SK-N-MC (cell line): ENCODE data around the gene GLO1.

ENCODE experiments used
- DNase-seq: peaks from one replicate; pipeline ENCODE4 v3.0.0-alpha.2; 2011; ENCODE audit warnings: low read depth, low spot score
- H3K27ac ChIP-seq: fragments of 200-600 bp; sonication (generic); 2 replicates; pipeline ENCODE4 v1.5.1; 2016; ENCODE audit warnings: mixed run types
- H3K36me3 ChIP-seq: fragments of 200-600 bp; sonication (generic); 2 replicates; pipeline ENCODE4 v1.6.1; 2017; ENCODE audit warnings: antibody characterized with exemption, low read length, mixed read lengths; ENCODE audit not compliant: insufficient read depth
- H3K4me3 ChIP-seq: fragments of 200-600 bp; sonication (generic); 2 replicates; pipeline ENCODE4 v1.5.1; 2016
- H3K9ac ChIP-seq: fragments of 200-600 bp; sonication (generic); 2 replicates; pipeline ENCODE4 v1.8.0; 2017; ENCODE audit warnings: mixed run types, mixed read lengths; ENCODE audit not compliant: insufficient read length
- H3K9me3 ChIP-seq: fragments of 200-600 bp; sonication (generic); 2 replicates; pipeline ENCODE4 v1.6.1; 2017; ENCODE audit warnings: low read depth, mild to moderate bottlenecking, antibody characterized with exemption, low read length, moderate library complexity, mixed read lengths
- EZH2 ChIP-seq: fragments of 200-600 bp; sonication (generic); IDR thresholded peaks from one replicate; pipeline ENCODE4 v1.6.1; 2017; ENCODE audit warnings: antibody characterized with exemption
- FOXP2 ChIP-seq: optimal IDR thresholded peaks from 2 replicates; pipeline ENCODE3; 2011; ENCODE audit warnings: mild to moderate bottlenecking, moderate library complexity; ENCODE audit not compliant: insufficient read depth; ENCODE audit errors: extremely low read length, control extremely low read depth
- POLR2AphosphoS5 ChIP-seq: IDR thresholded peaks from 2 replicates; pipeline ENCODE4 v1.6.1; 2012; ENCODE audit warnings: mild to moderate bottlenecking, low read depth, low read length, borderline replicate concordance

The GLO1 gene

GRCh38 chr6:38681850-38682249, 21.1 kb downstream of the GLO1 start:
- Histone ChIP-seq H3K27ac (no peak overlapping the region), H3K4me3 (no peak overlapping the region), H3K36me3 (peaks cover 80% of the 10 kb centered on the region), H3K9me3 (no peaks in the 10 kb centered on the region), H3K9ac (no peak overlapping the region)
- TF ChIP-seq POLR2AphosphoS5 (no peak), FOXP2 (no peak), EZH2 (no peak)
- DNase-seq: no peak

- DNase-seq: no peak
- no peak for TF ChIP-seq FOXP2
- Histone ChIP-seq H3K9me3 (no peaks in the 10 kb centered on the region), H3K27ac (no peak overlapping the region), H3K4me3 (no peak overlapping the region), H3K9ac (no peak overlapping the region), H3K36me3 (peaks cover 85% of the 10 kb centered on the region)
Measured at GRCh38 chr6:38679668-38680067, 23.3 kb downstream of the GLO1 start.

GRCh38 chr6:38678178-38678760, 24.7 kb downstream of the GLO1 start:
- Histone ChIP-seq H3K9me3 (no peaks in the 10 kb centered on the region), H3K27ac (no peak overlapping the region), H3K9ac (no peak overlapping the region), H3K36me3 (peaks cover 79% of the 10 kb centered on the region), H3K4me3 (no peak overlapping the region)
- DNase-seq: no peak
- TF ChIP-seq EZH2: no peak
- TF ChIP-seq FOXP2: no peak
- no peak for TF ChIP-seq POLR2AphosphoS5

- Histone ChIP-seq H3K36me3 (peaks cover 68% of the 10 kb centered on the region), H3K27ac (no peak overlapping the region), H3K4me3 (no peak overlapping the region), H3K9me3 (no peaks in the 10 kb centered on the region), H3K9ac (no peak overlapping the region)
- no peak for DNase-seq
- no peak for TF ChIP-seq POLR2AphosphoS5
- TF ChIP-seq EZH2: no peak
- TF ChIP-seq FOXP2: no peak
Measured at GRCh38 chr6:38676974-38677544, 25.9 kb downstream of the GLO1 start.

- no peak overlapping the region for H3K9ac ChIP-seq
- DNase-seq: no peak
- TF ChIP-seq EZH2: no peak
- no peak for TF ChIP-seq POLR2AphosphoS5
- TF ChIP-seq FOXP2: no peak
- no peak overlapping the region for H3K4me3 ChIP-seq
- no peaks in the 10 kb centered on the region for H3K9me3 ChIP-seq
- no peak overlapping the region for H3K27ac ChIP-seq
- H3K36me3 ChIP-seq: peaks cover 62% of the 10 kb centered on the region
Measured at GRCh38 chr6:38676236-38676973, 26.5 kb downstream of the GLO1 start.

GRCh38 chr6:38673397-38674165, 29.4 kb downstream of the GLO1 start:
- H3K9ac ChIP-seq: no peak overlapping the region
- TF ChIP-seq FOXP2: no peak
- TF ChIP-seq EZH2: no peak
- TF ChIP-seq POLR2AphosphoS5: peak; percentile 34
- H3K4me3 ChIP-seq: no peak overlapping the region
- H3K9me3 ChIP-seq: no peaks in the 10 kb centered on the region
- DNase-seq: no peak
- H3K27ac ChIP-seq: no peak overlapping the region
- H3K36me3 ChIP-seq: peaks cover 41% of the 10 kb centered on the region

- peak; percentile 40 for DNase-seq
- Histone ChIP-seq H3K4me3 (no peak overlapping the region), H3K9me3 (no peaks in the 10 kb centered on the region), H3K9ac (no peak overlapping the region), H3K27ac (no peak overlapping the region), H3K36me3 (peaks cover 27% of the 10 kb centered on the region)
- no peak for TF ChIP-seq POLR2AphosphoS5
- TF ChIP-seq EZH2: no peak
- TF ChIP-seq FOXP2: no peak
Measured at GRCh38 chr6:38671885-38672467, 31.0 kb downstream of the GLO1 start.
